Measurements from ENCODE around the gene FLII. TPM values are rescaled to one million over a fixed set of nuclear protein-coding genes. Genes with fewer than 3 reads are reported as not detected.

FLII gene
- total RNA-seq, 1 donor from 2014 or later: 277 TPM

GRCh38 chr17:18226284-18226945, 32.1 kb downstream of the FLII start:
- DNase-seq (ENCODE audit: extremely low spot score in 2 of 2): no peak
- Histone ChIP-seq H3K36me3 (no peaks in the 10 kb centered on the region), H3K4me3 (peak overlapping the region; percentile 55 to 64), H3K27ac (peak overlapping the region; percentile 64), H3K9me3 (no peaks in the 10 kb centered on the region), H3K27me3 (no peaks in the 10 kb centered on the region), H3K4me1 (peaks cover 22% of the 10 kb centered on the region)
- TF ChIP-seq POLR2AphosphoS5 (IDR thresholded peaks at IDR 0.05; ENCODE audit: insufficient read depth in 1 of 2, low read depth in 1 of 2) (no peak), CTCF (IDR thresholded peaks at IDR 0.05) (no peak), POLR2A (IDR thresholded peaks at IDR 0.05) (no peak)
- intact Hi-C loops (cut with DNase I): no loop called here

DNA sequence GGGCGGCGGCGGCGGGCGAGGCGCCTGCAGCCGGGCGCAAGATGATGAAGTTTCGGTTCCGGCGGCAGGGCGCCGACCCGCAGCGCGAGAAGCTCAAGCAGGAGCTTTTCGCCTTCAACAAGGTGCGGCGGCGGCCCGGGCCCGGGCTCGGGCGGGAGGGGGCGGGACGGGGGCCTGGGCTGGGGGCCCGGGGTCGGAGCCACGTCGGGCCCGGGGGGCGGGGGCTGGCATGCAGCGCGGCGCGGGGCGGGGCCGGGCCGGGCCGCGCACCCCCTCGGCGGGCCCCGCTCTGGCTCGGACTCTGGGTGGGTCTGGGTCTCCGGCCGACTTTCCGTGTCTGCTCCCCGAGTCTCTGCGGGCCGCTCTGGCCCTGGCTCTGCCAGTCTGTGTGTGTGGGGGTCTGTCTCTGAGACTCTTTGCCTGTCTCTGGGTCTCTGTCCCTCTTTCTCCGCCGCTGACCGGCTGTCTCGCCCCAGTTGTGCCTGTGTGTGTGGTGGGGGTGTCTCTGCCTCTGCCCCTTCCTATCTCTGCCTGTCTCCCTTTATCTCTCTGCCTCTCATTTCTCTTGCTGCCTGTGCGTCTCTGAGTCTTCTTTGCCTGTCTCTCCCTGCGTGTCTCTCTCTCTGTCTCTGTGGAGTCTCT, 32.8 kb downstream of the FLII start:
- Histone ChIP-seq H3K27ac (peak overlapping the region; percentile 64), H3K27me3 (no peaks in the 10 kb centered on the region), H3K4me1 (peaks cover 22% of the 10 kb centered on the region), H3K9me3 (no peaks in the 10 kb centered on the region), H3K4me3 (peak overlapping the region; percentile 55 to 64), H3K36me3 (no peaks in the 10 kb centered on the region)
- intact Hi-C loops (cut with DNase I): no loop called here
- DNase-seq (ENCODE audit: extremely low spot score in 2 of 2): no peak
- TF ChIP-seq POLR2A (IDR thresholded peaks at IDR 0.05) (no peak), POLR2AphosphoS5 (IDR thresholded peaks at IDR 0.05; ENCODE audit: insufficient read depth in 1 of 2, low read depth in 1 of 2) (no peak), CTCF (IDR thresholded peaks at IDR 0.05) (no peak)

- peak in 1 of 2 donors; percentile 95 for DNase-seq (ENCODE audit: extremely low spot score in 2 of 2)
- Histone ChIP-seq H3K36me3 (no peaks in the 10 kb centered on the region), H3K9me3 (no peaks in the 10 kb centered on the region), H3K27ac (peak within 1 kb of the TSS; percentile 64), H3K27me3 (no peaks in the 10 kb centered on the region), H3K4me3 (peak within 1 kb of the TSS; percentile 55 to 64), H3K4me1 (peaks cover 22% of the 10 kb centered on the region)
- intact Hi-C loops (cut with DNase I): no loop called here
- TF ChIP-seq CTCF (IDR thresholded peaks at IDR 0.05) (no peak), POLR2AphosphoS5 (IDR thresholded peaks at IDR 0.05; ENCODE audit: insufficient read depth in 1 of 2, low read depth in 1 of 2) (peak in 1 of 2 donors; percentile 41)
These were observed 33.4 kb downstream of the FLII start, which contains the start of gene LLGL1 for GRCh38 chr17:18225121-18225641. TSS of gene LLGL1 (plus strand) at chr17:18225635. CDS start at chr17:18225683, 48 bp downstream.

DNA sequence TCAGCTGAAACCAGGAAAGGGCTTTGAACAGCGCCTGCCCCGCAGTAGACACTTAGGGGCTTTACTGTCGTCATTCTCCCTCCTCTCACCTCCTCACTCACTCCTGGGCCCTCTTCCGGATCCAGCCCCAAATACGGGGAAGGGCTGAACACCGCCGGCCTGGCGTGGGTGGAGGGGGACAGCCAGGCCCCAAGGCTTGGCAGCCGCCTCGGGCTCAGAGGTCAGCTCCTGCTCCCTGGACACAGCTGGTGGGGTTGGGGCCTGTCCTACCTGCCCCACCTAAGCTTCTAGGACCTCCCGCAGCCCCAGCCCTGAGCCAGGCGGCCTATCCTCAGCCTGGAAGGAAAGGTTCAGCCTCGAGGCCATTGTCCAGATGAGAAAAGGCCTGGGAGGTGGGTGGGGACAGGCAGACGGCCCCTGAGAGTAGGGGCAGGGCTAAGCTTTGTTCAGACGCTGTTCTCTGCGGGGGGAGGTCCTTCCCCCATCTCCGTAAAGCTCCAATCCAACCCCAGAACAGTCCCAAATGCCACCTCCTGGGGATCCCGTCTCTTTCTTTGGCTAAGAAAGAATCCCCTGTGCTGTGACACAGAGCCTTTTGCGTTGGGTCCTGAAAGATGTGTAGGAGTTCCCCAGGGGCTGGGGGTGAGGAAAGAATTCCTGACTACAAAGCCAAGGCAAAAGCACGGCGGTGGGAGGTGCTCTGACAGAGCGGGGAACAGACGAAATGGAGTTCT, 34.0 kb downstream of the FLII start:
- H3K4me1 ChIP-seq: peaks cover 22% of the 10 kb centered on the region
- no peaks in the 10 kb centered on the region for H3K9me3 ChIP-seq
- peak overlapping the region; percentile 52 for H3K27ac ChIP-seq
- H3K4me3 ChIP-seq: peak overlapping the region; percentile 36 to 45
- H3K36me3 ChIP-seq: no peaks in the 10 kb centered on the region
- no peak for DNase-seq (ENCODE audit: extremely low spot score in 2 of 2)
- no peaks in the 10 kb centered on the region for H3K27me3 ChIP-seq
- intact Hi-C loops (cut with DNase I): loop anchor here (5.0 kb wide), 1 partner anchor 37 kb away; no protein-coding TSS in a partner anchor
- TF ChIP-seq POLR2AphosphoS5 (IDR thresholded peaks at IDR 0.05; ENCODE audit: insufficient read depth in 1 of 2, low read depth in 1 of 2) (no peak), POLR2A (IDR thresholded peaks at IDR 0.05) (no peak), CTCF (IDR thresholded peaks at IDR 0.05) (no peak)

Data from vagina (tissue), 2 donors.